ENCODE results near the gene PRPSAP1.

PRPSAP1 gene

DNA sequence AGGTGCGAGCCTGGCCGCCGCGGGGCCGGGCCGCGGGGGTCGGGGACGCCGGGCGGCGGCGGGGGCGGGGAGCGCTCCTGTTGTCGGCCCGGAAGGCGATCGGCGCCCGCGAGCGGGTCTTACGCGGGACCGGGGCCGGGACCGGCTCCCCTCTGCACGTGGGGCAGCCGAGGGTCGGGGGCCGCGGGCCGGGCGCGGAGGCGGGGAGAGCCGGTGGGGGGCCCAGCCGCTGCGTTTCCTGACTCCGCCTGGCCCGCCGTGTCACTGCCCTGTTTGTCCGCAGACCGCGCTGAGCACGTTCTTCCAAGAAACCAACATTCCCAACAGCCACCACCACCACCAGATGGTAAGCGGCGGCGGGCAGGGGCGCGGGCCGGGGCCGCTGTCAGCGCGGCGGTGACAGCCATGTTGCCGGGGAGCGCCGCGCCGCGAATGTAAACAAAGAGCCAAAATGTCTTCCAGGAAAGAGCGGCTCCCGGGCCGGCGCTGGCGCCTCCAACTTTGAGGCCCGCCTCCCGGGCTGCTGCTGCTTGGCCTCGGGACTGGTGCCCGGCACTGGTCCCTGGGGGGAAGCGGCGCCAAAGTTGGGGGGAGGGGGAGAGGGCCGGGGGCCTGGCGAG is 88.0 kb downstream of the PRPSAP1 start:
- DNase-seq: peak; percentile 55 to 82 (median 66)

DNA sequence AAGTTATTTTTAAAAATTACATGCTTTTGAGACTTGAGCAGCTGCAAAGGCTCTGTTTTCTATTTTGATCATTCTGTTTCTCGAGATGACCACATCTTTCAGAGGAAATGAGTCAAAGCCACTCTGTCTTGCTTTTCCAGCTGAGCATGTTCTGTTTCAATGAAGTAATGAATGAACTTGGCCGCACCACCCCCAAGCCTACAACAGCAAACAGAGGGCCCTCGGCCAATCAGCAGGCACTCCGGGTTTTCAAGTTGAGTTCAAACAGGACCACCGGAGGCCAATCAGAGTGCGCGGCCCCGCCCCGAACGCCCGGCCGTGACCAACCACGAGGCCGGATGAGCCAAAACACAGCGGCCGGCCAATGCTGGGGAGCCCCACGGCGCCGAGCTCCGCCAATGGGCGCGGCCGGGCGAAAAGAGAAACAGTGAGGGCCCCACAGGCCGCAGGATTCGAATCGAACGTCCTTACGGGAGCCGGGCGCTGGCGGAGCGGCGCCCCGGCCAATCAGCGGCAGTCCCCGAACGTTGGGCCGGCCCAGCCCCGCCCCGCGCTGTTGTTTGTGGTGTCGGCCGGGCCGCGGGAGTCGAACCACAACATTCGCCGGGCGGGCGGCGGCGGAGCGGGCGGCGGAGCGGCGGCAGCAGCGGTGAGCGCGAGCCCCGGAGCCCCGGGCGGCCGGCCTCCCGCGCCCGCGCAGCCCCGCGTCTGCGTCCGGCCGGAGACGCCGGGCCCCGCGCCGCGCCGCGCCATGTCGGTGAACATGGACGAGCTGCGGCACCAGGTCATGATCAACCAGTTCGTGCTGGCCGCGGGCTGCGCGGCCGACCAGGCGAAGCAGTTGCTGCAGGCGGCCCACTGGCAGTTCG is 88.7 kb downstream of the PRPSAP1 start, which contains the start of gene UBALD2:
Gene UBALD2, plus strand, starts transcription at position 594 of the 869 bp plus-strand sequence. Its CDS starts 158 bp downstream, at position 752.
- DNase-seq: peak; percentile 100

DNA sequence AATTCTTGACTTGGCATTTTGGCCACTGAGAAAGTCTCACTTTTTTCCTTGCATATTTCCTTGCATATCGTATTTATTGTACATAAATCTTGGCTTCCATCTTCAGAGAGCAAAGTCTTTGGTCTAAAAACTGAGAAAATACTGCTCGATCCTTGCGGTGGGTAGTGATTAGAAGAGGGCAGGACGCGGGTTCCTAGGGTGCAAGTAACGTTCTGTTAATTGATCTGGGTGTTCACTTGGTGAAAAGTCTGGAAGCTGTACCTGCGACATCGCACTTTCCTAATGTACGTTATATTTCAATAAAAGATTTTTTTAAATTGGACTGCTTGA is 89.3 kb downstream of the PRPSAP1 start:
- no peak for DNase-seq

DNA sequence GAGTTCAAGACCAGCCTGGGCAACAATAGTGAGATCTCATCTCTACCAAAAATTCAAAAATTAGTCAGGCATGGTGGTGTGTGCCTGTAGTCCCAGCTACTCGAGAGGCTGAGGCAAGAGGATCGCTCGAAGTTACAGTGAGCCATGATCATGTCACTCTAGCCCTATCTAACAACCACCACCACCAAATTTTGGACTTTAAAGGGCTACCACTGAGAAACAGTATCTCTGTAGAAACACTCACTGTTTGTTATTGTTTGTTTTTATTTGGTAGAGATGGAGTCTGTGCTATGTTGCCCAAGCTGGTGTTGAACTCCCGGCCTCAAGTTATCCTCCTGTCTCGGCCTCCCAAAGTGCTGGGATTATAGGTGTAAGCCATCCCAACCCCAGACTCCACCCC is 89.8 kb downstream of the PRPSAP1 start:
- DNase-seq: no peak

DNA sequence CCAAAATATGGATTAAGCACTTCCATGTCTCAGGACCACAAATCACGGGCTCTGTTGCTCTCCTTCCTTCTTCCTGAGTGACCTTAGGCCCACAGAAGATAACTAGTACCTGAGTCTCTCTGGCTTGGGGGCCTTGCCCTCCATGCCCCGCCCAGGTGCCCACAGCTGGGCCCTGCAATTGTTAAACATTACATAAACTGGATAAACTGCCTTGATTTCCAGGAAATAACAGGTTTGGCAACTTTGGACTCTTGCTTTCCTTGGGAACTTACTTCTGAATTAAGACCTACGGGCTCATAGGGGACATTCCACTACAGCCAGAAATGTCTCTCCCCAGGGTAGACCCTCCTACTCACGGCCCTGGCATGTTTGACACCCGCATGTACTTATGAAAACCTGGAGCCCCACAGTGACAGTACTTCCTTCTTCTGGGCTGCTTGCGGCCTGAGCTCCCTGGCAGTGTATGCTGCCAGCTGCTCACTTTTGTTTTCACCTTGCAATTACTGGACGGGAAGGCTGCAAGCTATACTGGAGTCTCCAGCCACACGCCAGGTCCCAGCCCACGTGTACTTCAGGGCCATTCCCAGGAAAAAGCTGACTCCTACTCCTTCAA is 90.9 kb downstream of the PRPSAP1 start:
- DNase-seq: peak; percentile 55 to 80 (median 78)

DNA sequence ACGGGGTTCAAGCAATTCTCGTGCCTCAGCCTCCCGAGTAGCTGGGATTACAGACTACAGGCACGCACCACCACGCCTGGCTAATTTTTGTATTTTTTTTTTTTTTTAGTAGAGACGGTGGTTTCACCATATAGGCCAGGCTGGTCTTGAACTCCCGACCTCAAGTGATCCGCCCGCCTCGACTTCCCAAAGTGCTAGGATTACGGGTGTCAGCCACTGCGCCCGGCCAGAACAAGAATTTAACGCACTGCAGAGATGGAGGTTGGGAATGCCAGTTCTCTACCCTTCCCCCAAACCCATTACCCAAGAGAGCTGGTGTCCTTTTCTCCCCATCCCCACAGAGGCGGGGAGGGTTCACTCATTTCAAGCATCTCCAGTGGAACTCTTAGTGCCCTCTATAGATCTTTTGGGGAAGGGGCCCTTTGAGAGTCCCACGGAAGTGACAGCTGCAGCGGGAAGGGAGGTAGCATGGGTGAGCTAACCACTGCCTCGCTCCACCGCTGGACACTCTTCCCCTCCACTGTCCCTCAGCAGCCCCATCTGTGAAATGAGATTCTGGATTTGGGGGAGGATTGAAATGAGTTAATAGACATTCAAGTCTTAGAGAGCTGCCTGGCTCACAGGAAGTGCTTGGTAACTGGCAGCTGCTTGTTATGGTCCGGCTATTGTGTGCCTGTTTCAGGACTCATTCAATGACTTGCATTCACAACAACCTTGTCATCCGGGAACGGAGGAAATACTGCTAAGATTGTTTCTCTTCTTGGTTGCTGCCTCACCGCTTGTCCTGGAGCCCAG is 92.1 kb downstream of the PRPSAP1 start:
- DNase-seq: peak in 1 of 4 experiments; percentile 25

DNA sequence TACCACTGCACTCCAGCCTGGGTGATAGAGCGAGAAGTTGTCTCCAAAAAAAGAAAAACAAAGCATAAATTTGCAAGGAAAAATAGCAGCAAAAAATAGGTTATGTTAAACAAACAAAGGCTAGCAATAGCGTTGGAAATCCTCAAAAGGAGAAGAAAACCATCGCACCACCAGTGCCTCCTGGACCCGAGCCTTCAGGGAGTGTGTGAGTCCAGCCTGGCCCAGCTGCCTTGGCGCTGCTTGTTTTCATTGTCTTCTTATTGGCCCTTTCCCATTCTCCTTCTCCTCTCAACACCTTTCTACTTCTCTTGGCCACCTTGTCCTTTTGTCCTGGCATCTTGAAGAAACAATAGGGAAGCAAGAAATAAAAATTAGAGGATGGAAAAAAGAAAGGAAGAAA is 93.0 kb downstream of the PRPSAP1 start:
- no peak for DNase-seq

DNA sequence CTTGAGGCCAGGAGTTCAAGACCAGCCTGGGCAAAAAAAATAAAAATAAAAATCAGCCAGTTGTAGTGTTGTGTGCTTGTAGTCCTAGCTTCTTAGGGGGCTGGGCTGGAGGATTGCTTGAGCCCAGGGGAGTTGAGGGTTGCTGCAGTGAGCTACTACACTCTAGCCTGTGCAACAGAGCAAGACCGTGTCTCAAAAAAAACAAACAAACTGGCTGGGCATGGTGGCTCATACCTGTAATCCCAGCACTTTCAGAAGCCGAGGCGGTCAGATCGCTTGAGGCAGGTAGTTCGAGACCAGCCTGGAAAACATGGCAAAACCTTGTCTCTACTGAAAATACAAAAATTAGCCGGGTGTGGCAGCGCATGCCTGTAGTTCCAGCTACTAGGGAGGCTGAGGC is 93.5 kb downstream of the PRPSAP1 start:
- DNase-seq: no peak

Measured in suppressor macrophage (primary cell).